RCC 7860 (cell line): ENCODE measurements around the gene FAM149B1.

ENCODE experiments used
- DNase-seq: peaks from one replicate; pipeline ENCODE4 v3.0.0-alpha.2; 2015; ENCODE audit warnings: low spot score
- FAIRE-seq: peaks from 2 replicates; lab custom pipeline; 2012; peaks lifted over from hg19 to GRCh38; lab: Jason Lieb, UNC

Gene FAM149B1

GRCh38 chr10:73172867-73173266 lies 4.9 kb downstream of the FAM149B1 start:
- no peak for FAIRE-seq
- no peak for DNase-seq

GRCh38 chr10:73174148-73174925 lies 6.4 kb downstream of the FAM149B1 start:
- no peak for FAIRE-seq

GRCh38 chr10:73182568-73182967 lies 14.6 kb downstream of the FAM149B1 start:
- FAIRE-seq (no peak), DNase-seq (no peak)

More at GRCh38 chr10:73174148-73174925, 6.4 kb downstream of the FAM149B1 start:
- no peak for DNase-seq

- no peak for FAIRE-seq
- DNase-seq: no peak
Measured at GRCh38 chr10:73183667-73184281, 15.9 kb downstream of the FAM149B1 start.

GRCh38 chr10:73186266-73186665 lies 18.3 kb downstream of the FAM149B1 start:
- DNase-seq (no peak), FAIRE-seq (no peak)

- no peak for FAIRE-seq
- DNase-seq: no peak
Measured at GRCh38 chr10:73190188-73190587, 22.3 kb downstream of the FAM149B1 start.

GRCh38 chr10:73205081-73205480 lies 37.2 kb downstream of the FAM149B1 start:
- FAIRE-seq: no peak
- DNase-seq: no peak

- no peak for DNase-seq
- FAIRE-seq: no peak
Measured at GRCh38 chr10:73205890-73206289, 38.0 kb downstream of the FAM149B1 start.

- no peak for DNase-seq
- FAIRE-seq: no peak
Measured at GRCh38 chr10:73206385-73206784, 38.5 kb downstream of the FAM149B1 start.

GRCh38 chr10:73207883-73208282 lies 40.0 kb downstream of the FAM149B1 start:
- DNase-seq: no peak
- no peak for FAIRE-seq

- FAIRE-seq (peak; percentile 66), DNase-seq (no peak)
Measured at GRCh38 chr10:73209705-73210104, 41.8 kb downstream of the FAM149B1 start.

GRCh38 chr10:73210395-73211105 lies 42.6 kb downstream of the FAM149B1 start:
- DNase-seq: no peak
- no peak for FAIRE-seq

- DNase-seq (no peak), FAIRE-seq (no peak)
Measured at GRCh38 chr10:73211106-73211811, 43.3 kb downstream of the FAM149B1 start.

- FAIRE-seq (no peak), DNase-seq (no peak)
Measured at GRCh38 chr10:73215749-73216148, 47.8 kb downstream of the FAM149B1 start.

- no peak for FAIRE-seq
Measured at GRCh38 chr10:73217628-73218027, 49.7 kb downstream of the FAM149B1 start.

GRCh38 chr10:73218431-73219191 lies 50.7 kb downstream of the FAM149B1 start:
- no peak for DNase-seq
- FAIRE-seq: no peak

More at GRCh38 chr10:73217628-73218027, 49.7 kb downstream of the FAM149B1 start:
- no peak for DNase-seq

GRCh38 chr10:73219384-73219783 lies 51.5 kb downstream of the FAM149B1 start:
- DNase-seq: no peak
- no peak for FAIRE-seq

GRCh38 chr10:73220989-73221388 lies 53.1 kb downstream of the FAM149B1 start:
- FAIRE-seq (no peak), DNase-seq (no peak)

- FAIRE-seq: peak; percentile 53
Measured at GRCh38 chr10:73225518-73225917, 57.6 kb downstream of the FAM149B1 start.

GRCh38 chr10:73226663-73227062 lies 58.7 kb downstream of the FAM149B1 start:
- FAIRE-seq: no peak
- DNase-seq: no peak

More at GRCh38 chr10:73225518-73225917, 57.6 kb downstream of the FAM149B1 start:
- DNase-seq: no peak
